Stimulated activated CD4-positive, alpha-beta T cell treated with anti-CD3 and anti-CD28 coated beads, Interleukin-12 subunit alpha, Interleukin-12 subunit beta, amount 100 ng/mL, for 4 hours (primary cell): ENCODE data around the gene WDPCP.
"Not testable (repeated sequence)": the region's sequence is repeated elsewhere in the genome, so short reads cannot be mapped to it uniquely, and the experiment has no call there.

Source experiments
- DNase-seq: peaks from one replicate; pipeline ENCODE4 v3.0.0-alpha.2; 2020

WDPCP gene

DNA sequence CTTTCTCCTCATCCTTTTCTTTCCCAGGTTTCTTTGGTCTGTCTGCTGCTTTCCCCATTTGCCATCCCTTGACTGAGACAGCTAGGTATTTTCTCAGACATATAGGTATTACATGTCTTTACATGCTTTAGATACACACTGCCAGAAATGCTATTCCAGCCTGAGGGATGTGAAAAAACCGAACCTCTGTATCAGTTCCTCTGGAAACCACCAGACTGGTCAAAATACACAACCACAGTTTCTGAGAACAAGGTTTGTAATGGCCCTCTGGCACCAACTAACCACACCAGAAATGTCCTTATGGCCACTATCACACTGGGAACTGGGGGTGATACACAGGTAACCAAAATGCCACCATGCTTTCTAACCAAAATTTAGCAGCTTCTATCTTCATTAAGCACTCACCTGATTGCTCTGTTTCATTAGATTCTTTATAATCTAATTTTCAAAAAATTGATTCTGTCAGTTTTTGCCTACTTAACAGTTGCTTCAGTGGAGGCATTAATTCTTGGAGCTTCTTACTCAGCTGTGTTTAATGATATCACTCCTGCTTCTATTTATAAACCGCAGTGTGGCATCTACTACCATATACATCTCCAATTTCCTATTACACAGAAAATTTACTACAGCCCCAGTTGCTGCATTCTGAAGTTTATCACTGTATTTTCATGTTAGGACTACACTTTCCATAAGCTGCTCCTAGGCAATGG lies 243.5 kb downstream of the WDPCP start:
- DNase-seq, result no peak

DNA sequence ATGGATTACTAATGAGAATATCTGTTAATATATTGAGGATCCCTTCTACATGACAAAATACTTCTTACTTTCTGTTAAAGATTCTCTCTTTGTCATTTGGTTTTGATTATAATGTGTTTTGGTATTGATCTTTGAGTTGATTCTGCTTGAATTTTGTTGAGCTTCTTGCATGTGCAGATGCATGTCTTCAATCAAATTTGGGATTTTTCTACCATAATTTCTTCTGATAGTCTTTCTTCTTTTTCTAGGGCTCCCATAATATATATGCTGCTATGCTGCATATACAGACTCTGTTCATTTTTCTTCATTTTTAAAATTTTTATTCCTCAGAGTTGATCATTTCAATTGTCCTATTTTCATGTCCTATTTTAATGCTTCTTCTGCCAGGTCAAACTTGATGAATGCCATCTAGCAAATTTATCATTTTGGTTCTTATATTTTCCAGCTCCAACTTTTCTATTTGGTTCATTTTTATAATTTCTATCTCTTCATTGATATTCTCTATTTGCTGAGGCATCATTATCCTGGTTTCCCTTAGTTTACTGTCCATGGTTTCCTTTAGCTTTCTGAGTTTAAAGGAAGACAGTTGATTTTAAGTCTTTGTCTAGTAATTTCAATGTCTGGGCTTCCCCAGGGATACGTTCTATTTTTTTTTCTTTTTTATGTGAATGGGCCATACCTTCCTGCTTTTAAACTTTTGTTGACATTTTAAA lies 244.7 kb downstream of the WDPCP start:
- DNase-seq, result no peak

DNA sequence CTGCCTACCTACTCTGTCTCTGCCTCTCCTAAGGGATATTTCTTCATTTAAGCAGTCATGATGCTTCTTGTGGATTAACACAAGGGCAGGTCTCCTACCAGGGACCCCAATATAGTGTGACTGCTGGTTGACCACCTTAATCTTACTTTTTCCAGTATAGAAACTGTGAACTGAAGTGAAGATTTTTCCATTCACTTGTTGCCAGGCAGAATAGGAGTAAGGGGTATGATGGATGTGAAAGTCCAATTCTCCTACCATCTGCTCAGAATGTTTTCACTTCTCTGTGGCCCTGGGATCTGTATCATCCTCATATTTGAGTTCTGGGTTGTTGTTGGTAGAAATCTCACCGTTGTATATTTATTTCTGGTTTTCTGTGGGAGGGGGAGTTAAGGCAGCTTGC lies 247.8 kb downstream of the WDPCP start:
- no peak for DNase-seq

GRCh38 chr2:63334910-63335309 lies 253.4 kb downstream of the WDPCP start:
- no peak for DNase-seq

DNA sequence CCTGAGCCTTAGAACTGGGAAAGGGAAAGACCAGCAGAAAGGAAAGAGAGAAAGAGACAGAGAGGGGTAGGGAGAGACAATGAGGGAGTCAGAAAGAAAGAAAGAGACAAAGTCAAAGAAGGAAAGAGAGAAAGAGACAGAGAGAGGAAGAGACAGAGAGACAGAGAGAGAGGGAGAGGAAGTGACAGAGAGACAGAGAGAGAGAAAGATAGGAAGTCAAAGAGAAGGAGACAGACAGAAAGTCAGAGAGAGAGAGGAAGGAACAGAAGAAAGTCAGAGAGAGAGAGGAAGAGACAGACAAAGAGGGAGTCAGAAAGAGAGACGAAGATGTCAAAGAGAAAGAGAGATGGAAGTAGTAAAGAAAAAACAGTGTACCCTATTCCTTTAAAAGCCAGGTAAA lies 261.8 kb downstream of the WDPCP start:
- no peak for DNase-seq

- DNase-seq, result not testable (repeated sequence)
Observed at GRCh38 chr2:63323662-63324061, 264.6 kb downstream of the WDPCP start.

GRCh38 chr2:63321973-63322372 lies 266.3 kb downstream of the WDPCP start:
- not testable (repeated sequence) for DNase-seq

- no peak for DNase-seq
Observed at GRCh38 chr2:63320669-63321068, 267.6 kb downstream of the WDPCP start.

DNA sequence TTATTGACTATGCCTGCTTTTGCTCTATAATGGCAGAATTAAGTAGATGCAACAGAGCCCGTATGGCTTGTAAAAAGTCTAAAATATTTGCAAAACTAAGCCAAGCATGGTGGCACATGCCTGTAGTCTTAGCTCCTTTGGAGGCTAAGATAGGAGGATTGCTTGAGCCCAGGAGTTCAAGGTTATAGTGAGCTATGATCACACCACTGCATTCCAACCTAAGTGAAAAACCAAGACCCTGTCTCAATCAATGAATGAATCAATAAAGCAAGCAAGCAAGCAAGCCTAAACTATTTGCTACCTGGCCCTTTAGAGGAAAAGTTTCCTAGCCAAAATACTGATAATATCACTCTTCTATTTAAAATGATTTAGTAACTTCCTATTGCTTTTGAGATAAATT lies 277.7 kb downstream of the WDPCP start:
- DNase-seq, result no peak

- DNase-seq, result no peak
Observed at GRCh38 chr2:63301481-63301880, 286.8 kb downstream of the WDPCP start.

- DNase-seq, result no peak
Observed at GRCh38 chr2:63300835-63301234, 287.4 kb downstream of the WDPCP start.

DNA sequence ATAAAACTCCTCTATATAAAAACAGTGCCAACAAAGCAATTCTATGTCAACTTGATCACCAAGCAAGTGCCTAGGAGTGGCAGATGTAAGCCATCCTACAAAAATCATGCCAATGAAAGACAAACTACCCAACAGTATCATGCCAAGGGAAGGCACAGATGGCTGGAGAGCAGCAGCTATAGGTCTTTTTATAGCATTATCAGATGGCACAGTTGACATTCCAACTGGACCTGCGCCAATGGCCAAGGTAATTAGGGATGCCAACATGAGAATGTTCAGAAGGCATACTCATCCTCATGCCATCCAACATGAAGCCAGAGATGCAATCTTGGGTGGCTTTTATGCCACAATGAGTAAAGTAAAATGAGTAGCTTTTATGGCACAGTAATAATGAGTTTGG lies 300.3 kb downstream of the WDPCP start:
- DNase-seq, result no peak

- DNase-seq, result not testable (repeated sequence)
Observed at GRCh38 chr2:63286520-63286919, 301.8 kb downstream of the WDPCP start.

DNA sequence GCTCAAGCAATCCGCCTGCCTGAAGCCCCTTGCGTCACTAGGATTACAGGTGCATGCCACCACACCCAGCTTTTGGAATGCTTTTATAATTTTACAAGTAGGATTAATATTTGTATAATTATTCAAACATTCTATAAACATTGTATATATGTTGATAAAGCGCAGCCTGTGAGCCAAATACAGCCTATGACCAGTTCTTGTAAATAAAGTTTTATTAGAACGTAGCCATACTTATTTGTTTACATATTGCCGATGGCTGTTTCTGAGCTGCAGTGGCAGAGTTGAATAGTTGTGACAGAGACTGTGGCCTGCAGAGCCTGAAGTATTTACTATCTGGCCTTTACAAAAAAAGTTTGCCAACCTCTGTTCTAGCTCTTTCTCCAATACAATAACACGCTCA lies 305.0 kb downstream of the WDPCP start:
- no peak for DNase-seq

- no peak for DNase-seq
Observed at GRCh38 chr2:63272560-63272959, 315.7 kb downstream of the WDPCP start.

DNA sequence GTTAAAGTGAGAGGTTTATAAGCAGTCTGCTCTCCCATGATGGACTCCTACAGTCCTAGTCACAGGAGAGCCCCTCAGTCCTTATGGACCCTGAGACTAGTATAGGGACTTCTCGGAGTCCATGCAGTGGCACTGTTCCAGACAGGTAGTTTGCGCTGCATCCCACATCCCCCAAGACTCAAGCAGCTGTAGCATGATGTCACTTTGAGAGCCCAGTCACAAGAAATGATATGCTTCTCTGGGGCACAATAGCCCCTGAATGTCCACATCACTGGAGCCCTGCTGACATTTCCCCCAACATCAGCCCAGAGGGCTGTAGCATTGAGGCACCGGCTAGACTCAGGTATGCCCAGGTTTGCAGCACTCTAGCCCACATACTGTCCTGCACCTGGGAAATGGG lies 317.6 kb downstream of the WDPCP start:
- DNase-seq, result no peak

DNA sequence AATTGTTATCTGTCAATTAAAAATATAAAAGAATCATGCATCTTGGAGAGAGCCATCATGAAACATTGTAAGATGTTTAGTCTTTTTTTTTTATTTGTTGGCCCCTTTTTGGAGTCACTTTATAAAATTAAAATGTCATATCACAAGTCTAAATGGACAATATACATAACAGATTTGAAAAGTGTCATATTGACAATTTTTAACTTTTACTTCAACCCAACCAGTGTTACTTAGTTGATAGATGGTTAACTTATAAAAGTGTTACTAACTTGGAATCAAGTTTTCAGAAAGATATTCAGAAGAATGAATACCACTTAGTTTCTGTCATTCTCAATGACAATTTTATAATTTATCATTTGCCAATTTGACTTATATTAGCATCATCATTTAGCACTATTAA lies 319.3 kb downstream of the WDPCP start:
- no peak for DNase-seq

DNA sequence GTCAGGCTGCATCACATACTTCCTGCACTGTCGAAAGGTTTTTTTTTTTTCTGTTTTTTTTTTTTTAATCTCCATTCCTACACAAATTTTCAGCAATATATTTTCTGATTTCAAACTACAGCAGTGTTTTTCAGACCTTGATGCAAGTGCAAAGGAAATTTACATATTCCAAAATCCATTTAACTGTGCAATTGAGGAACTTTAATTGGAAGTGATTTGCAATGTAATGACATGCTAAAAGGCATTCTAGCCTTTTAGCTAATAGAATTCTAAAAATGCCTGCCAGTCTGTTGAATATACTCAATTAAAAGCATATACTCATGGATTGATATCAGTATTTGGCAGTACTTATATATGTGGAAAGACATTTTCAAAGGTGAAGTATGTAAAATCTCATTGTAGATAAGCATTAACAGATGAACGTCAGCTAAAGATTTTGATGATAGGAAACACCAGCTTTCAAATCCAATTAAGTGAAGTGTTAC lies 327.1 kb downstream of the WDPCP start:
- DNase-seq, result no peak

DNA sequence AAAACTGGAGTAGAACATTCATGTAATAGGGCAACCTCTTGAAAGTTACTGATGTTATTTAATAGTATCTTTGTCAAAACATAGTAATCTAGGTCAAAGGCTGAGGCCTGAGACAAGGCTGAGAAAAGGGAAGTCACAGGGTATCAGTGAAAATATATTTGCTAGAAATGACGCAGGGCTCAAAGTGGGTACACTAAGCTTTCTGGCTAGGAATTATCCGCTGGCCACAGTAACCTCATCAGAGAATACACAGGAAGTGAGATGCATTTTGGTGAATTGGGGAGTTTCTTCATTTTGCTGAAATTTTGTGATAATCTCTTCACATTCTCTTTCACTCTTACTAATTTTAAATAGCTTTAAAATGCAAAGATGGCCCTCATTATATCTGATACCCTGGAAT lies 330.8 kb downstream of the WDPCP start:
- no peak for DNase-seq

DNA sequence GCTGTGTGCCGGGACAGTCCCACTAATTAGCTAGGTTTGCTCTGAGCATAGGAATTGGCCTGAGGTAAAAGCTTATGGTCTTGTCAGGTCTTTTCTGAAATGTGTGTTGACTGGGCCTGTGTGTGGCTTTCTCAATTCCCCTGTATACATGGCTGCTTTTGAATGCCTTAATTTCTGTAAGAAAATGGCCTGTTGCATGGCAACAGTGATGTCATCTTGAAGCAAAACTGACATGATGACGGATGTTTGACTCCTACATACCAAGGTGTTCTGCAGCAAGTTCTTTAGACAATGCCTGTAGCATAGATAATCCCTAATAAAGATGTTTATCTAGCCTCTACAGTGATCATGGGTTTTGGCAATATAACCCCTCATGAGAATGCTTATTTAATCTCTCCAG lies 339.1 kb downstream of the WDPCP start:
- no peak for DNase-seq

DNA sequence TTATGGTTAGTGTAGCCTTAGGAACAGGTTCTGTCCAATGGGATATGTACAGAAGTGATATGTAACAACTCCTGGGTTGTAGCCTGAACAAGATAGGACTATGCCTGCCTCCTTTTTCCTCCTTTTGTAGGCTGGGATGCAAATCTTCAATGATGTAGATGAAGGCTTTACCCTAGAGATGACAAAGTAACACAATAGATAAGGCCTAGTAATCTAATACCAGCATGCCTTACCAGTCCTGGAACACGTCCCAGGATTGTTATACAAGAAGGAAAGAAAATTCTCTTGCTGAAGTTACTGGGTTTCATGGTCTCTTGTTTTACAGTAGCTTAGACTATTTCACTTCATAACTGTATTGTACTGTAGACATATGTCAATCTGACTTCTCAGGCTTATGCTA lies 345.5 kb downstream of the WDPCP start:
- no peak for DNase-seq

- DNase-seq, result no peak
Observed at GRCh38 chr2:63225964-63226686, 362.2 kb downstream of the WDPCP start.

- DNase-seq, result no peak
Observed at GRCh38 chr2:63218800-63219526, 369.3 kb downstream of the WDPCP start.
